ENCODE measurements around the gene CDON.

Gene CDON

DNA sequence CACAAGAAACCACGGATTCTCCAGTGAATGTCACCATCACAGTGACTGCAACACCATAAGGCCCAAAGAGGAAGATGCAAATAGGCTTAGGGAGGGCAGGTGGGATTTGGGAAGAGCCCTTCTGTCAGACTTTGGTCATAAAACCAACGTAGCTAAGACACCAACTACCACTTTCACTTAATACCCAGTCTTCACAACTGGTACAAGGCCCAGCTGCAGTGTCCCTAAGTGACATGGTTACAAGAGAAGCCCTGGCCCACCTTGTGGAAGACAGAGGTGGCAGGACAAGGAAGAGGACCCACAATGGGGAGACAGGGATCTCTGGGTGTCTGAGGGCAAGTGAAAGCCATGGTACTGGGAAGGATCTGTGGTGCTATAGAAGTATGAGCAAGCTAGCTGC is 106.8 kb downstream of the CDON start:
- DNase-seq, result no peak
- no peak for ATAC-seq

DNA sequence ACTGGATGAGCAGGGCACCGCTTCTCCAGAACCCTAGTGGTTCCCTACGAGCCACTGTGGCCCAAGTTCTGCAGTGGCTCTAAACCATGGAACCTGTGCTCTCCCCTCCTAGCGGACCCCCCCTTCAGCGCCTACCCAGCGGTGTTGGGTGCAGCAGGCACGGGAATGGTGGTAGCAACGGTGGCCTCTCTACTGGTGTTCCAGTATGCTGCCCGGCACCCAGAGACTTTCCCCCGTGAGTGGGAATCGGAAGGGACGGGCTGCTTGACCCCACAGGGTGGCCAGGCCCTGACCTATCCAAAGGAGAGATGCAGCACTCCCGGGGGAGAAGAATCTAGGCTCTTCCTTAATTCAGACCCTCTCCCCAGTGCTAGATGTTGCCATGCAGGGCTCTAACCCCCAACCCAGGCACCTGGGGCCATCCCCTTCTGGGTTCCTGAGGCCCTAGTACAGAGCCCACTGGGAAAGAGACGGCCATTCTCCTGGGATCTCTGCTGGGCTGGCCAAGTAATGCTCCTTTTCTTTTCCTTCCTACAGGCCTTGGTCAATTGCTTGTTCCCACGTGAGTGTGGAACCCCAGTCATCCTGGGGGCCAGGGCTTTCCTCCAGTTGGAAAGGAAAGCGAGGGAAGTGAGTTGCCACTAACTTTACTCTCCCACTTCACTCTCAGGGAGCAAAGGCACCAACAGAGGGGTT is 107.6 kb downstream of the CDON start:
- ATAC-seq (no peak), DNase-seq (no peak)

DNA sequence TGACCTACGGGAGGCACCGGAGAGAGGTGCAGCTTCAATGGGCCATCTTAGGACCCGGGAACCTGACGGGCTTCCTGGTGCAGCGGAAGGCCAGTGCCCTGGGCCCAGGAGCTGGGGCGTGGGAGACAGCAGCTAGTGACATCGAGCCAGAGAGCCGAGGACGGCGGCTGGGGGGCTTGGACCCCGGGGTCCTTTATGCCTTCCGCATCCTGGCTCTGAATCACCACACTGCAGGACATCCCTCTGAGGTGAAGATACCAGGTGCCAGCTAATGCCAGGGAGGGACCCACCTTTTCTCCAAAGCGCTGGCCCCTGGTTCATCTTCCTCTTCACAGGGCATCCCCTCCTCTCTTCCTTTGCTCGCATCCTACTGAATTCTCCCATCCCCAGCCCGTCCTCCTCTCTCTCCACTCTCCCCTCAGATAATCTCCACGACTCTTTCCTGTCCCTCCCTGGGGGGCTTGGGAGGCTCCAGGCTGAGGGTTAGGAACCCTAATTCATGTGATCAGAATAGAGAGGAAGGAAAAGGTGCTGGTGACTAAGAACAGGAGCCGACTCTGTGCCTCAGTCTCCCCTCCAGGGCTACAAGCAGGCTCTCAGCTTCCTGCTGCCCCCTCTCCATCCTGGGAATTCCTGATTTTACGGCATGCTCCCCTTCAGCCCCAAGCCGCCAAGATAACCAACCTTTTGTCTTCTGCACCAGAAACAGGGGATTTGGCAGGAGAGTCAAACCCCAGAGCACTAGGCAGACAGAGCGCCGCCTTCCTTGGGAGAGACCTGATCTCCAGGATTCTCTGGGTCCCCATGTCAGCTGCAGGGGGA is 108.3 kb downstream of the CDON start:
- DNase-seq (no peak), ATAC-seq (no peak)

DNA sequence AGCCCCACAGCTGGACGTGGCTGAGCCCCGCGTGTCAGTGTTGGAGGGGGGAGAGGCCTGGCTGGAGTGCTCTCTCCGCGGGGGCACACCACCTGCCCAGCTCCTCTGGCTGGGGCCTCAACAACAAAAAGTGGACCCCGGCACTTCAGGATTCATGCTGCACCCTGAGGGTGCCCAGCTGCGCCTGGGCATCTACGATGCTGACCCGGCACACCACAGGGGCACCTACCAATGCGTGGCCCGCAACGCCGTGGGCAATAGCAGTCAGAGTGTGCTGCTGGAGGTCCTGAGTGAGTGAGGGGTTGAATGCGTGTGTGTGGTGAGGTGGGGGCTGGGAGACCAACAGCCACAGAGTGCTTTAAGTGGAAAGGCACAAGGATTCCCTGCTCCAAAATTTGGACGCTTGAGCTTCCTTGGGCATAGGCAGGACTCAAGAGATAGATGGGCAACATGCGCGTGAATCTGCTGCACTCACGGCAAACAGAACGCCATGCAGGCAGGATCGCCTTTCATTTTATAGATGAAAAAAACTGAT is 109.2 kb downstream of the CDON start:
- DNase-seq (no peak), ATAC-seq (no peak)

DNA sequence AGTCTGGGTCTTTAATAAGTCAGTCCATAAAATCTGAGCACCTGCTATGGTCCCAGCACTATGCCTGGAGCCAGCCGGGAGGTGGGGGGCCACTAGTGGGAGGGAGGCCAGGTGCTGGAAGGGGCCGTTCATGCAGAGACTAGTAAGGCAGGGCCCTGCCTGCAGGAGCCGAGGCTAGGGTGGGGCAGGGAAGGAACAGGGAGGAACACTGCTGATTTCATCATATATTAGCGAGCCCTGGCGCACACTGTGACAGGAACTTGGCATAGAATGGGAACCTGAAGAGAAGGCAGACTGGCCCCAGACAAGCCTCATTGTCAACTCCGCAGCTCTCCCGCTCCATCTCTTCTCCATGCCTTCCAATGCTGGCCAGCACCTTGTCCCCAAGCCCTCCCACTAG is 109.7 kb downstream of the CDON start:
- DNase-seq, result no peak
- no peak for ATAC-seq

DNA sequence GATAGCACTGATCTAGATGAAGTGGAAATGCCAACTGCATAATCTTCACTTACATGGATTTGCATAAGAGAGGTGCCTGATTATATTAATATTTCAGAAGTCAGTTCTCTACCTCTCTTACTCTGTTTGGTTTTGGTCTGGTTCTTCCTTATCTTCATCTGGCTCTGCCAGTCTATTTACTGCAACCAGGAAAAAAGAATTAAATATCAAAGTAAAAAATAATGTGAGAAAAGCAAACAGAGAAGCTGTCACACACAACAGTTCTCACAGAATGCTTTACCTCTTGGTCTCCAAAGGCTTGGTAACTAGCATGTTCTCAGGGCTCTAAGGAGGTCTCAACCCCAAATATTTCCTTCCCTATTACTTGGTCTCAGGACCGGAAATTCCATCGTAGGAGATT is 110.1 kb downstream of the CDON start:
- ATAC-seq (no peak), DNase-seq (no peak)

DNA sequence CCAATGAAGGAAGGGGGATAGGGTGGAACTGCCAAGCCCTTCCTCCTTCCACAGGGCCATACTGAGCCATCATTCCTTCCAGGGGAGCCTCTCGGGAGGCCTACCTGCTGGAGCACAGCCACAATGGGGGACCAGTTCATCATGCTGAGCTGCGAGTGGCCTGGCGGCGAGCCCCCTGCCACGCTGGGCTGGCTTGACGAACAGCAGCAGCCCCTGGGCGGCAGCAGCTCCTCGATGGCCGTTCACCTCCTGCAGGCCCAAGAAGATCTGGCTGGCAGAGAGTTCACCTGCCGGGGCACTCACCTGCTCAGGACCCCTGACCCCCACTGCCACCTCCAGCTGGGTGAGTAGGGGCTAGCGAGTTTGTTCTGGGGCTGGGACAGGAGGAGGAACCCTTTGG is 110.9 kb downstream of the CDON start:
- ATAC-seq (no peak), DNase-seq (no peak)

DNA sequence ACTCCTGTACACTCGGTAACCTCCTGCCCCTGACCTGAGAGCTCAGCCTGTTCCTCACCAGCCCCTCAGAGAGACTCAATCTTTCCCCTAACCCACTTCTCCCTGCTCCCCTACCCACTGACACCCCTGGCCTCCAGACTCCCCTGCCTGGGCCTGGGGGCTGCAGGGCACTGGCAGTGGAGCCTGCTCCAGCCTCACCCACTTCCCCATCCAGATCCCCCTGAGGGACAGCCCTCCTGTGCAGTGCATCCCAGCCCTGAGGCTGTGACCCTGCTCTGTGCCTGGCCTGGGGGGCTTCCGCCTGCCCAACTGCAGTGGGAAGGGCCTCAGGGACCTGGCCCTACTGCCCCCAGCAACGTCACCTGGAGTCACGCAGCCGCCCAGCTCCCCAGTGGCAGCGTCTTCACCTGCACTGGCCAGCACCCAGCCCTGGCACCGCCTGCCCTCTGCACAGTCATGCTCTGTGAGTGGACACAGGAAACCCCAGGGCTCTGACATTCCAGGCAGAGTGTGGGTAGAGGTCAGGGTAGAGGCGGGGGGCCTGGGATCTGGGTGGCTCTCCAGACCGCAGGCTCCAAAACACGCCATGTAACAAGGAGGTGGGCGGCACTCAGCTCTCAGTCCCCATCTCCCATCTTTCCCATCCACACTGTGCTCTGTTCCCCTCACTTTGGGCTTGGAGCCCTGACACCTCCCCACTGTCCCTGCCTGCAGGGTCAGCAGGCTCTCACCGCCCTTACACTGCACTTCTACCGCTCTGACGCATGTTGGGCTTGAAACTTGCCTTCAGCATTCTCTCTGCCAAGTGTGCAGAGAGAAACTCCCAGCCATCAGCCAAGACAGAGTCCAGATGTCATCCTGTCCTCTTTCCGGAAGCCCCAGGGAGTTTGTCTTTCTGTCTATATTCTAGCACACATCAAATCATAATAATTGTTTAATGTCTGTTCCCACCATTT is 111.7 kb downstream of the CDON start:
- ATAC-seq (no peak), DNase-seq (no peak)

DNA sequence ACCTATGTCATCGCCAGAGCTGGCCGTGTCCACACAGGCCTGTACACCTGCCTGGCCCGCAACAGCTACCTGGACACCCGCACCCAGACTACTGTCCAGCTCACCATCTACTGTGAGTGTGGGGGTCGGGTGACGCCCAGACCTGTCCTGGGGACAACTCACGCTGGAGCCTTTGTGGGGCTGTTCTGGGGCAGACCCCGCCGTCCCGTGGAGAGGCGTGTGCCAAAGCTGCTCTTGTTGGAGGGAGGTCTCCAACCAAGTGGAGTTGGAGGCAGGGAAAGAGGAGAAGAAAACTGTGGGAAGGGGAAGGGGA is 112.5 kb downstream of the CDON start:
- DNase-seq, result no peak

DNA sequence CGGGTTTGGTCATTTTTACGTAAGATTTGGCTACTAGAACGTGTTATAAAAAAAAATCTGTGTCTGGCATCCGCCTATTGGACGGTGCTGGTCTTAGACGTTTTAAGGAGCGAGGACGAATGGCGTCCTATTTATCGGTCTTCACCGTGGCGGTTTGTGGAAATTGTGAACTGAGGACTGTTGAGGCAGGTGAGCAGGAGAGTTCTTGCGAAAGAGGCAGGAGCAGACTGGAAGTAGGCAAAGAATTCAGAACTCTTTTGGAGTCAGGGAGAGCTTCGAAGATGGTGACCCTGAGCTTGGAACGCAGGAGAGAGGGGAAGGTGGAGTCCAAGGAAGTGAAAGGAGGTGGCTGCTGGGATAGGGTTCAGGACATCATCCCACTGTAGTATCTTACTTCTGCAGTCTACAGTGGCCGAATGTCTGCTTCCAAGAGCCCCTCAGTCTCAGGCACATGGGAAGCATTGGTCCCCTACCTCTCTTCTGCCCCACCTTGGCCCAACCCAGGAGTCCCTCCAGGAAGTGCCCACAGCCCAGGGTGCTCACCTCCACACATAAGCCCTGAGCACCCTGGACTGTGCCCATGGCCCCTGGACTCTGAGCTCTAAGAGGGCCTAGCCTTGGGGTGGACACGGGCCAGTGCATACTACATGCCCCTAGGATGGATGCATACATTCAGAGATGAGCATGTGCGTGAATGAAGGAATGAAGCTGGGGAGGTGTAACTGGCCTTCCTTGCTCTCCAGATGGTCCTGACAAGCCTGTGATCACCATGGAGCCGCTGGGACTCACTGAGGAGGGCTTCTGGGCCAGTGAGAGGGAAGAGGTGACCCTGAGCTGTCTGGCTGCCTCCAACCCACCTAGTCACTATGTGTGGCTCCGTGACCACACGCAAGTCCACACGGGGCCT is 113.1 kb downstream of the CDON start:
- DNase-seq (no peak), ATAC-seq (no peak)

More for the DNA sequence above, 112.5 kb downstream of the CDON start:
- no peak for ATAC-seq

DNA sequence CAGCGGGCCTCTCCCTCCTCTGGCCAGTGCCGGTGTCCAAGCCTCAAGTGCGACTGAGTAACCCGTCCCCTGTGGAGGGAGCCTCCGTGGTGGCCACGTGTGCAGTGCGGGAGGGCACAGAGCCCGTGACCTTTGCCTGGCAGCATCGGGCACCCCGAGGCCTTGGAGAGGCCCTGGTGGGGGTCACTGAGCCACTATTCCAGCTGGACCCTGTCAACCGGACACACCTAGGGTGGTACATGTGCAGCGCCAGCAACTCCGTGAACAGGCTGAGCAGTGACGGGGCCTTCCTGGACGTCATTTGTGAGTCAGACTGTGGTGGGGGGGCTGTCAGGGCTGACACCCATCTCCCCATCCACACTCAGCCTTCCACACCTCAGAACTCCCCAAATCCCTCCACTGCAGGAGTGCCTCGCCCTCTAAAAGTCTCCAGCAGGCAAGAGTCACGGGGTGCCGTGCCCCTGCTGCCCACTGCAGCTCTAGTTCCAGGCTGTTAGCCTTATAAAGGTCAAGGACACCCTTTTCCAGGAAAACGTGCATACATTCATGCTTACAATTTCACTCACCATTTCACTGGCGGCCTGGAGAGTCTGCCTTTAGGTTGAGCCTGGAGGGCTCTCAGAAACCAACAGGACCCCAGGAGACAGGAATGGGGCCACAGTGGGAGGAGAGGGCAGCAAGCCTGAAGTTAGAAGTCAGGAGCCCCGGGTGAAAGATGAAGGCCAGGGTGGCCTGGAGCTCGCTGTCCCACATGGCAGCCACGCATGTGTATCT is 114.2 kb downstream of the CDON start:
- ATAC-seq, result no peak
- no peak for DNase-seq

DNA sequence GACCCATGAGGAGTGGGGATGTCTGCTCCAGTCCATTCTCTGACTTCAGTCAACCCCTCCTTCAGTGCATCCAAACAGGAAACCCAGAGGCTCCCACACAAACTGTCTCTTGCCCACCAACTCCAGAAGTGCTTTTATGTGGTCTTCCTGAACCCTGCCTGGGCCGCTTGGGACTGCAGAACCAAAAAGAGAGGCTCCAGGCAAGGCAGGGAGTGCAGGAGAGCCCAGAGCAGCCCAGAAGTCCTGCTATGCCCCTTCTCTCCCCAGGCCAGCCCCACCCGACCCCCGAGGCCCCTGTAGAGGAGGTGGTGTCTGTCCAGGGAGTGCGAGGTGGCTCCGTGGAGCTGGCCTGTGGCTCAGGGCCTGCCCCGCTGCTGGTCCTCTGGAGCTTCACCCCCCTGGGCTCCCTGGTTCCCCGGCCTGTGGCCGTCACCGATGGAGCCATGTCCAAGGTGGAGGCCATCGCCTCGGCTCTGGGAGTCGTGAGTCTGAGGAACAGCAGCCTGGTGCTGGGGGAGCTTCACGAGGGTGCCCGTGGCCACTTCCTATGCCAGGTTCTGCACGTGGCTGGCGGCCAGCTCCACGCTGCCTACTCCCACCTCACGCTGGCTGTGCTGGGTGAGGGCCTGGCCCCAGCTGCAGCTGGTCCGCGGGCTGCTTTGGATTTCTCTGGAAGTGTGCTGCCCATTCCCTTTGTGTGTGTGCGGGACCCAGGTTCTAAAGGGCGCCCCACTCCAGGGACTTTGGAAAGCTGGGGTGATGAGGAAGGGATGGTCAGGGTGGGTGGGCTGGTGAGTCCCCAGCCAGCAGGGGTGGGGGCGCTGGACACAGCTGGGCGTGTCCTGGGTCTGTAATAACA is 115.0 kb downstream of the CDON start:
- no peak for DNase-seq
- ATAC-seq, result no peak

DNA sequence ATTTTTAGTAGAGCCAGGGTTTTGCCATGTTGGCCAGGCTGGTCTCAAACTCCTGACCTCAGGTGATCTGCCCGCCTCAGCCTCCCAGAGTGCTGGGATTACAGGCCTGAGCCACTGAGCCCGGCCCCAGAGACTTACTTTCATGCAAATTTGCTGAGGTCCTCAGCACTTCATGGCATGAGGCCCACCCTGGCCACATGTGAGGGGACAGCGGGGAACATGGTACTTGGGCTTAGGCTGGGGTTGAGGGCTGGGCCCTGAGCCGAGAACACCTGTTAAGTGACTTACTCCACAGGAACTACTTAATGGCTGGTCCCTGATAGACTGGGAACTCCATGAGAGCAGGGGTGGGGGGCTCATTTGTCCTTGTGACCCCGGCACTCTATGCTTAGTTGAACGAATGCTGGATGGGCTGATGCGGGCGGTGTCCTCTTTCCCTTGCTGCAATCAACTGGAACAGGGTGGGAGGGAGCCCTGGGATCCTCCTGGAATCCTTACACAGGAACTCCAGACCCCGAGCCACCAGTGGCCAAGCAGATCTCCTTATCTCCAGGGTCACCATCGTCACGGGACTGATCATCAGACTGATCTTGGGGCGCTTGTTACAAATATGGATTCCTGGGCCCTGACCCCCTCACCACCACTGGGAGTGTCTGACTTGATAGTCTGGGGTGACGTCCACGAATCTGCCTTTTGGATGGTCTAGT is 115.8 kb downstream of the CDON start:
- no peak for DNase-seq
- ATAC-seq, result no peak

DNA sequence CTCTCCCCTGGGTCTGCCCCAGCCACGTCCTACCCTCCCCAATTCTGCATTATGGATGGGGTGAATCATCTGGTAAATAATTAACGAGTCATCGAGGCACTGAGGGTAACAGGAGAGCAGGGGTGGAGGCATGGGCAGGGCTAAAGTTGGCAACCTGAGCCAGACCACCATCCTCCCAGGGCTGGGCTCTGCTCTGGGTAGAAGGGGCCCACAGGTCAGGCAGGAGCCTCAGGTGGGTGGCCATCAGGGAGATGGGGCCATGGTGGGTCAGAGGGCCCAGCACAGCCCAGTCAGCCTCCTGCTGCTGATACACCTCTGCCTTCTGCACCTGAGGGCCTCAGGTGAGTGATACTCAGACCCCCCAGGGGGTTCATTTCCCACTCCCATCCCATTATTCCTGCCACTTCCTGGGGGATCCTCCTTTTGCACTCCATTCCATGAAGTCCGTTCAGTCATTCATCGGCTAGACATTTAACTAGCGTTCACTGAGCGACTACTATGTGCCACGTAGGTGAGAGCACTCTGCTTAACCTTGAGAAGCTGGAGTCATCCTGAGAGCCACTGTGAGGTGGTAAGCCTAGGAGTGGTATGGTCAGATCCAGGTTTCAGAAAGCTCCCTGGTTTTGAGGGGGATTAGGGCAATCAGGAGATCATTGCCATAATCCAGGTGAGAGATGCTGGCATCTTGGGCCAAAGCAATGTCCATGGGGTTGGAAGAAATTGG is 116.7 kb downstream of the CDON start, which contains the start of gene VSIG10L2:
Gene VSIG10L2 (plus strand): TSS at position 248 of the 724 bp plus-strand sequence. CDS start 12 bp downstream, at position 260.
- ATAC-seq (no peak), DNase-seq (no peak)

DNA sequence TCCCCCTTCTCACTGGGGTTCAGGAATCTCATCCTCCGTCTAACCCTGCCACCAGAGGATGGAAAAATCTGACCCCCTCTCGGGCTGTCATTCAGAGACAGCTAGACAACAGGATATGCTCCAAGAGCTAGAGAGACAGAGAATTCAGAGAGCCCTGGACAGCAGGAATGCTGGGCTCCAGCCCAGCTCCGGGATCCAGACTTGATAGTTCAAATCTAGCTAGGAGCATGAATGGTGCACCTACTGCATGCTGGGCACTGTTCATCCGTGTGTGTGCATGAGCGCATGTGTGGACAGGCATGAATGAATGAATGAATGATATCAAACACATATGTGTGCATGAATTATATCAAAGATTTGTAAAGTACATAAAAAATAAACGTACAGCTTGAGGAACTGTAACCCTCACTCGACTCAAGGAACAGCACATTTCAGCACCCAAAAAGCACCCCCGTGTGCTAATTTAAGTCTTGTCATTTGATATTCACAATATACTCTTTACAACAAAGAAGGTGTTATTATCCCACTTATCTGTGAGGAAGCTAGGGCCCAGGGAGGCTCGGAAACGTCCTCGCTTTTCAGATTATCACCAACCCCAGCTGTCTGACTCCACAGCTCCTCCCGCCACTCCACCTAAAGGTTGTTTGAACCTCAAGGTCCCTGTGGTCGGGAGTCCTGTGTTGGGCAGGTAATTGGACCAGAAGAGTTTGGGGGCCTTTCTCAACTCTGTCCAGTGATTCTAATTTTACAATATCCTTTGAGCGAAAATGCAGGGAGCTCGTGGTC is 117.5 kb downstream of the CDON start:
- ATAC-seq, result no peak
- no peak for DNase-seq

DNA sequence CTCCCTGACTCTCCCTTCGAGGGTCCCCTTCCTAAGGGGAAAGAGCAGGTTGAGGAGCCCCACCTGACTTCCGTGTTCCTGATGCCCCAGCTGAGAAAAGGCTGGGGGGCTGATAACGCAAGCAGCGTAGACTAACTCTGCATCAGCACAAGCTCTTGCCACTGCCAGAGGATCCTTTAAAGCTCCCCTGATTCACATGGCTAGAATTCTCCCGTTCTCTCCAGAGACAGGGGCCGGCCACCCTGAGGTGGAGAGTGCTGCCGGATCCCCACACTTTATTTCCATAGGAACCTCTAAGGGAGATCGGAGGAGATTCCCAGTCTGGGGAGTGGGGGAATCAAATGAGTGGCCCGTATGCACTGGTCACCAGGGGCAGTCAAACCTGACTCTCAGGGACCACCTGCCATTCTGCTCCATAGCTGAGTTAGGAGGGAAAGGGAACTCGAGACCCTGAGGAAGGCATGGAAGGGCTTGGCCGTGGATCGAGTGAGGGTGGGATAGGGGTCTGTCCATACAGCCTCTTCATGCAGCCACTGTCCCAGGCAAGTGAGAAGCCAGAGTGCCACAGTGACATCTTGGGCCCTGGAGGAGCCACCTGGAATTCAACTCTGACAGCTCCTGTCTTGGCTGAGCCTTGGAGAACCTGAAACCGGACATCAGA is 118.2 kb downstream of the CDON start:
- DNase-seq, result no peak
- no peak for ATAC-seq
